ENCODE results near the gene OR51T1.
"Not testable (repeated sequence)": the region's sequence is repeated elsewhere in the genome, so short reads cannot be mapped to it uniquely, and the experiment has no call there.

The OR51T1 gene

GRCh38 chr11:4881860-4882500 is at the start of gene OR51T1:
Gene OR51T1 (plus strand): TSS chr11:4881900. CDS start chr11:4881900, 0 bp downstream.
- no peak for DNase-seq

- no peak for DNase-seq
Measured at GRCh38 chr11:4839851-4840549, 41.7 kb upstream of the OR51T1 start.

- DNase-seq = no peak
Measured at GRCh38 chr11:4848908-4849532, 32.7 kb upstream of the OR51T1 start, which contains the start of gene OR51S1. Gene OR51S1 (minus strand): TSS chr11:4849208. CDS start chr11:4849208, 0 bp downstream.

- no peak for DNase-seq
Measured at GRCh38 chr11:4851033-4851432, 30.7 kb upstream of the OR51T1 start.

- DNase-seq = not testable (repeated sequence)
Measured at GRCh38 chr11:4854286-4854685, 27.4 kb upstream of the OR51T1 start.

- DNase-seq = no peak
Measured at GRCh38 chr11:4862447-4863236, 19.1 kb upstream of the OR51T1 start.

- DNase-seq = no peak
Measured at GRCh38 chr11:4863876-4864275, 17.8 kb upstream of the OR51T1 start.

GRCh38 chr11:4865855-4866254 is 15.8 kb upstream of the OR51T1 start:
- DNase-seq = no peak

- no peak for DNase-seq
Measured at GRCh38 chr11:4881188-4881587, 512 bp upstream of the OR51T1 start.

GRCh38 chr11:4882543-4882942 is 843 bp downstream of the OR51T1 start:
- DNase-seq = no peak

- no peak for DNase-seq
Measured at GRCh38 chr11:4884361-4884760, 2.7 kb downstream of the OR51T1 start.

GRCh38 chr11:4886186-4886585 is 4.5 kb downstream of the OR51T1 start:
- no peak for DNase-seq

- DNase-seq = no peak
Measured at GRCh38 chr11:4887591-4887990, 5.9 kb downstream of the OR51T1 start.

- DNase-seq = no peak
Measured at GRCh38 chr11:4890279-4890678, 8.6 kb downstream of the OR51T1 start.

GRCh38 chr11:4891996-4892640 is 10.4 kb downstream of the OR51T1 start:
- no peak for DNase-seq

GRCh38 chr11:4903484-4903883 is 21.8 kb downstream of the OR51T1 start, which contains the start of gene OR51A7:
Gene OR51A7 (plus strand): TSS chr11:4903783. CDS start chr11:4907370, 3,587 bp downstream.
- no peak for DNase-seq

GRCh38 chr11:4916581-4916980 is 34.9 kb downstream of the OR51T1 start:
- DNase-seq = no peak

GRCh38 chr11:4919250-4919649 is 37.5 kb downstream of the OR51T1 start, which contains the start of gene OR51G2:
Gene OR51G2 (minus strand): TSS chr11:4919350. CDS start chr11:4915663, 3,687 bp downstream.
- DNase-seq = no peak

- no peak for DNase-seq
Measured at GRCh38 chr11:4921796-4922195, 40.1 kb downstream of the OR51T1 start.

- no peak for DNase-seq
Measured at GRCh38 chr11:4922304-4922703, 40.6 kb downstream of the OR51T1 start.

- no peak for DNase-seq
Measured at GRCh38 chr11:4924239-4924638, 42.5 kb downstream of the OR51T1 start, which contains the start of gene OR51G1. Gene OR51G1 (minus strand): TSS chr11:4924339. CDS start chr11:4924339, 0 bp downstream.

GRCh38 chr11:4926608-4927007 is 44.9 kb downstream of the OR51T1 start:
- DNase-seq = no peak

All from AML-193 (cell line).